ENCODE data around the gene UBN2.

GRCh38 chr7:139232904-139233303 lies 1.9 kb downstream of the UBN2 start:
- TF ChIP-seq POLR2A (IDR thresholded peaks at IDR 0.05; ENCODE audit: low read depth, low read length) (no peak), POLR2AphosphoS5 (IDR thresholded peaks at IDR 0.05; ENCODE audit: low read depth, low read length) (no peak), SPI1 (IDR thresholded peaks at IDR 0.05; ENCODE audit: low read depth, low read length) (no peak), TAF1 (IDR thresholded peaks at IDR 0.05; ENCODE audit: low read depth, low read length) (no peak), PAX5 (IDR thresholded peaks at IDR 0.05; ENCODE audit: insufficient read depth, low read length, severe bottlenecking) (no peak), POU2F2 (IDR thresholded peaks at IDR 0.05; ENCODE audit: low read depth, low read length) (no peak)
